ENCODE measurements around the gene HMSD.

Gene HMSD

DNA sequence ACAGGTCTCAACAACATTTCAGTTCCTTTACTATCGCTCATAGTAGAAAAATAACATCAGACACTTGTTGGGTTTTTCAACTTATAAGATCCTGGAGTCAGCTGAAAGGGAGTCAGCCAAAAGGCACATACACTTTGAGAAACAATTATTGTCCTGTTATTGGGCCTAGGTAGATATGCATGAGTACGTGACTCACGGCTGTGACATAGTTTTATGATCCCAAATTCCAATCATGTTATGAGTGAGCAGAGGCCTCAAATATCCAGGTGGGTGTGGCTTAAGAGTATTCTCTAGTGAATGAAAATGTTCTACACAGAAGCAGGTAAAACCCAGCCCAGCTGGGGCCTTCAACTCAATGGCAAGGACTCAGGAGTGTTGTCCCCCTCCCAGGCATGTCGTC is 47.9 kb downstream of the HMSD start:
- no peak for DNase-seq

DNA sequence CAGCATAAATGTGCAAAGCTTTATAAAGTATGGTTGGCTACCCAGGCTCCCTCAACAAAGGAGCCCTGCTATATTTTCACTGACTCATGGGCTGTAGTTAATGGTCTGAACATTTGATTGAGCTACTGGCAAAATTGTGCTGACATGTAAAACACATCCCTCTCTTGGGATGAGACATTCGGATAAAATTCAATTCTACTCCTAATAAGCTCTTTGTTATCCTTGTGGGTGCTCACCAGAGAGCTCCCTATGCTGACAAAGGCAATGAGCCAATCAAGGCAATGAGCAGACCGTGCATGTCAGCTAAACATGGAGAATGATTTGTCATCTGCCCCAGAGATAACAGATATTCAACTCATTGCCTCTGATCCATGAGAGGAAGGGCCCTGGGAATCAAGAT is 48.5 kb downstream of the HMSD start:
- DNase-seq, result no peak

DNA sequence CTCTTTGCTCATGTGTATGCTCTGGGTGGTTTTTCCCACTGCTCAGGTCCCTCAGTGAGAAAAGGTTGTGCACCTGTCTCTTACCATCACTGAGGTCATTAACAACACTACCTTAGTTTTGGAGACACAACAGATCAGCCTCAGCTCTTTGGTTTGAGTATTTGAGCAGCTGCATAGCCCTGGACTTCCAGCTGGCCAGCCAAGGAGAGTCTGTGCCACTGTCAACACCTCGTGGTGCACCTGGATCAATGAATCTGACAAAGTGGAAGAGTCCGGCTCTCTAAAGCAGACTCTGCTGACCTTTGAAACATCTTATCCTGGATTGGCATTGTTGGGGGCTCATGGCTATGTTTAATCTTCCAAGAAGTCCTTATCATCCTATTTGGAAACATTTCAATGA is 50.8 kb downstream of the HMSD start:
- DNase-seq, result no peak

- DNase-seq, result no peak
These were observed 53.5 kb downstream of the HMSD start for GRCh38 chr18:64002581-64002980.

GRCh38 chr18:64009305-64009704 is 60.2 kb downstream of the HMSD start:
- DNase-seq, result no peak

All from stimulated activated CD4-positive, alpha-beta T cell treated with anti-CD3 and anti-CD28 coated beads, Interleukin-4, amount 100 ng/mL, for 1 hour (primary cell).